Measurements from ENCODE around the gene SYS1.

The SYS1 gene

GRCh38 chr20:45362804-45363610, at the start of gene SYS1:
Gene SYS1, plus strand, starts transcription at chr20:45363156. Its CDS starts 376 bp downstream, at chr20:45363532.
- DNase-seq (ENCODE audit: low read depth): peak; percentile 98

GRCh38 chr20:45313943-45314342, 49.0 kb upstream of the SYS1 start:
- DNase-seq (ENCODE audit: low read depth): no peak

GRCh38 chr20:45315672-45316071, 47.3 kb upstream of the SYS1 start:
- DNase-seq (ENCODE audit: low read depth): no peak

- DNase-seq (ENCODE audit: low read depth): no peak
Observed at GRCh38 chr20:45316150-45317080, 46.5 kb upstream of the SYS1 start.

GRCh38 chr20:45317826-45318225, 45.1 kb upstream of the SYS1 start:
- DNase-seq (ENCODE audit: low read depth): no peak

GRCh38 chr20:45318386-45318939, 44.5 kb upstream of the SYS1 start:
- no peak for DNase-seq (ENCODE audit: low read depth)

GRCh38 chr20:45318948-45319347, 44.0 kb upstream of the SYS1 start:
- no peak for DNase-seq (ENCODE audit: low read depth)

GRCh38 chr20:45320948-45321595, 41.9 kb upstream of the SYS1 start:
- no peak for DNase-seq (ENCODE audit: low read depth)

GRCh38 chr20:45322952-45323383, 40.0 kb upstream of the SYS1 start:
- no peak for DNase-seq (ENCODE audit: low read depth)

- no peak for DNase-seq (ENCODE audit: low read depth)
Observed at GRCh38 chr20:45323731-45324130, 39.2 kb upstream of the SYS1 start.

GRCh38 chr20:45325371-45325770, 37.6 kb upstream of the SYS1 start:
- no peak for DNase-seq (ENCODE audit: low read depth)

GRCh38 chr20:45328451-45328850, 34.5 kb upstream of the SYS1 start:
- DNase-seq (ENCODE audit: low read depth): no peak

- DNase-seq (ENCODE audit: low read depth): no peak
Observed at GRCh38 chr20:45329497-45330319, 33.2 kb upstream of the SYS1 start.

- DNase-seq (ENCODE audit: low read depth): no peak
Observed at GRCh38 chr20:45330476-45330875, 32.5 kb upstream of the SYS1 start.

GRCh38 chr20:45336530-45337366, 26.2 kb upstream of the SYS1 start:
- no peak for DNase-seq (ENCODE audit: low read depth)

- DNase-seq (ENCODE audit: low read depth): no peak
Observed at GRCh38 chr20:45337367-45338120, 25.4 kb upstream of the SYS1 start.

- DNase-seq (ENCODE audit: low read depth): no peak
Observed at GRCh38 chr20:45338121-45339030, 24.6 kb upstream of the SYS1 start.

GRCh38 chr20:45339084-45339483, 23.9 kb upstream of the SYS1 start:
- DNase-seq (ENCODE audit: low read depth): no peak

Measured in activated T-cell treated with anti-CD3 and anti-CD28 coated beads for 48 hours (primary cell).